GM21717 (cell line): ENCODE data around the gene UTY.

Source experiments
- ATAC-seq: cut with Tn5 transposase; IDR thresholded peaks from one replicate; pipeline ENCODE4 v1.9.1; 2021; ENCODE audit warnings: mild to moderate bottlenecking, moderate library complexity; ENCODE audit not compliant: unreplicated experiment

UTY gene

DNA sequence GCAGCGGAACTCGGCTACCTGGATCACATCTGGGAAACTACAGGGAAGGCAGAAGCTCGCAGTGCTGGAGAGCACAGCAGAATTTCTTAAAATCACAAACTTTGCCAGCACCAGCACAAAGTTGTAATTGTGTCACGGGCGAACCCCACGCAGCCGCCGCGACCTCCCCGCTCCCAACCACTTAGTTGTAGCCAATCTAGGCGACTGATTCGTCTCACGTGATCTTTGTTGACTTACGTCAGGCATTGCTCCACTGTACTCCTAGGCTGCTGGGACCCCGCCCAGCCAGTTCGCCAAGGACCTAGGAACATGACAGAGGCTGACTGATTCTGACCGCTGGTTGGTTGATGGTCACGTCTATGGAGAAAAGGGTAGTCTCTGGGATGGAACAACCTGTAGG lies at the start of gene UTY:
Gene UTY, minus strand, starts transcription at position 206 of the 400 bp plus-strand sequence. CDS start 368 bp downstream, outside the sequence.
- ATAC-seq, result no peak

DNA sequence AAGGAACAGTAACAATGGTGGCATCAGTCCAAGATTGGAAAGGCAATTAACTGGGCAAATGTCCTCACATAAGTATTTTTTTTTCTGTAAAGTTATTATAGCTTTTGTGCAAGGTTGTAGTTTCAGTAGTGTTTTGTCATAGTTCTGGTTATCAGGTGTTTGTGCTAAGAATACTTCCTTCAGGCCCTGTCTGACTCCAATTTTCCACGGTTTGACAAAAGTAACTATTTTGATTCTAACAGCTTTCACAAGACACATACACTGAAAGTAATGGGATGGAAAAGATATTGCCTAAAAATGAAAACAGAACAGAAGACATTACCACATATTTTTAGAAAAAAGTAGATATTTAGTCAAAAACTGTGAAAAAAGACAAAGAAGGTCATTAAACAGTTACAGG lies 40.6 kb upstream of the UTY start:
- no peak for ATAC-seq

DNA sequence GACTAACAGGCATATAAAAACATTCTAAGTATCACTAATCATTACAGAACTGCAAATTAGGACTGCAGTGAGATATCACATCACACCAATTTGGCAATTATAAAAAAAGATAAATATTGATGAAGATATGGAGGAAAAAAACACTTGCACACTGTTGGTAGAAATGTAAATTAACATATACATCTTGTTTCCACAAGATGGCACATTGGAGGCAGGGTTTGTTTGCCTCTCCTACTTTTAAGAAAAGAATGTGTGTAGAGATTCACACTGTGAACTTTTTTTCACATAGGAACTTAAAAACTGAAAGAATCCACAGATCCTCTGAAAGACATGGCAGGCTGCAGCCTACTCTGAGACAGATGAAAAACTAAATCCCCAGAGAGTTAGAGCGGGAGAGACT lies 21.4 kb upstream of the UTY start:
- no peak for ATAC-seq

DNA sequence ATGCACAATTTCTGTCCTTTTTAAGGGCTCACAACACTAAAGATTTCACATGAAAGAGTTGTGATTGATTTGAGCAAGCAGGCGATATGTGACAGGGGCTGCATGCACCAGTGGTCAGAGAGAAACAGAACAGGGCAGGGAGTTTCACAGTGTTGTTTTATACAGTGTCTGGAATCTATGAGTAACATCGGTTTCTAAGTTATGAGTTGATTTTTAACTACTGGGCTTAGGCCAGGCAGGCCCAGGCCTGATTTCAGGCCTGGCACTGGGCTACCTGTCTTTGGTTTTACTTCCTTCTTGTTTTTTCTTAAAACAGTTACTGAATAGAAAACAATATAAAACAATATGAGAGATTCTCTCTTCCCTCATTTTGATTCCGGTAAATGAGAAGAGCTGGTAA lies 13.9 kb upstream of the UTY start:
- no peak for ATAC-seq

DNA sequence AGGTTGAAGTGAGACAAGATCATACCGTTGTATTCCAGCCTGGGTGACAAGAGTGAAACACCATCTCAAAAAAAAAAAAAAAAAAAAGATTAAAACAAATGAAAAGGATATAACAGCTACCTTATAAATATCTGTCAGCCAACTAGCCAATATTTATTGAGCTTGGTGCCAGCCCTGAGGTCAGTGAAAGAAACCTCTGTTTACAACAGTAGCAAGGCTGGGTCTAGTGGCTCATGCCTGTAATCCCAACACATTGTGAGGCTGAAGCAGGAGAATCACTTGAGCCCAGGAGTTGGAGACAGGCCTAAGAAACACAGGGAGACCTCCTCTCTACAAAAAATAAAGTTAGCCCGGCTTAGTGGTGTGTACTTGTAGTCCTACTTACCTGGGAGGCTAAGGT lies 12.6 kb upstream of the UTY start:
- no peak for ATAC-seq

DNA sequence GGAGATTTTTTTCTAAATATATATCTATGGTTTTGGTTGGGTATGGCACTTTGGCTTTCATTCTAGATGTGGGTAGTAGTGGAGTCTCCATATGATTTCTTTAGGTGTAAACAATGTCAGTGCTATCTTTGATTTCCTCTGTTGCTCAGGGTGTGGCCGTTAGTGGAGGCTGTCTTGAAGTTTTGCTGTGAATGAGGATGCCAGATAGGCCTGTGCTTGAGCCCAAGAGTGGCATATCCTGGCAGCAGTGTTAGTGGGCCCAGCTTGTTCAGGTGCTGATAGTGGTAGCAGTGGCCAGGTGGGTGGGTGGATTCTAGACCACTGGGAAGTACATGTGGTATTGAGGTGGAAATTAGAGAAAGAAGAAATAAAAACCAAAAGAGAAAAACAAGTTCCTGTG lies 8.9 kb upstream of the UTY start:
- ATAC-seq, result no peak

DNA sequence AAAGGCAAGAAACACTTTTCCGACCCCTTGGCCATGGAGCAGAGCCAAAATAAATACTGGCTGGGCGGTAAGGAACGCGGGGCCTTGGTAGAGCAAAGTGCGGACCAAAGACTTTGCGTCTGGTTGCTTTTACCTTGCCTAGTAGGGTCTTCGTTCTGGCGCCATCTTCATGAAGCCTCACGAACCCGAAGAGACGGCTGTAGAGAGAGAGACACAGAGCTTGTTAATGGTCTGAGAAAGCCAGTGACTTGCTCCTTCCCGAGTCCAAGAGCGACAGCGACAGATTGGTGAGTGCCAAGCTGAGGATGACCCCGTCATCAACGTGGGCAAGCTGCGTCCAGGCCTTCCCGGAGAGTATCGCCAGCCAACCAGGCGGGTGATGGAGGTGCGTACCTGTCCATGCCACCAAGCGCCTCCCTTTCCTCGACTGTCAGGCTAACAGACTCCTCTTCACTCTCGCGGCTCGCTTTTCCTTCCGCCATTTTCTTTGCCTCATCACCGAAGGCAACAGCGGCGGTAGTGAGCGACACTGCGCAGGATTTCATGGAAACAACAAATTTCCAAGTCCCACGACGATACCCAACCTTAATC lies 617 bp downstream of the UTY start:
- no peak for ATAC-seq

DNA sequence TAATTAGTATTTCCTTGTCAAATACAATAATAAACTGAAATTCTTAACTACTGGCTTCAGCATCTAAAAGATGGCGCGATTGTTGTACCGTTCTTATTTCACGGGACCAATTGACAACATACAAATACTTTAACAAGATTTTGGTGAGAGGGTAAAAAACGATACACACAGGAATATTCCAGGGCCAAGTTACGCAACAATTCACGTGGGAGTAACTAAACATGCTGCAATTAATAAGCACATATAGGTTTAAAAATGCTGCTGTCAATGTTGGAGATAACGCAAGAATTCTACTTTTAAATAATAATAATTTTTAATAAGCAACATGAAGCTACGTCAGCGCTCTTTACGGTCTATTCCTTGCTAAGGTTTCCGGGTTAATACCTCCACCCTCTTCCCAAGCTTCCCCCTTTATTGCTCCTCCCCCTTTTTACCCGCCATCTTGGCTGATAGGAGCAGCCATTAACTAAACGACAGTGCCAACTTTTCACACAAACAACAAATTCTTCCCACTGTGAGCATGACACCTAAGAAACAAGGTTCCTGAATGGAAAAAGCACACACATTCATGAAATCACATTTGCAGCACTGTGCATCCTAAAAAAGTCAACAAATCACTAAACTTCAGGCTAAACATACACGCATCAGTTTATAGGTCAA lies 1.6 kb downstream of the UTY start:
- no peak for ATAC-seq

DNA sequence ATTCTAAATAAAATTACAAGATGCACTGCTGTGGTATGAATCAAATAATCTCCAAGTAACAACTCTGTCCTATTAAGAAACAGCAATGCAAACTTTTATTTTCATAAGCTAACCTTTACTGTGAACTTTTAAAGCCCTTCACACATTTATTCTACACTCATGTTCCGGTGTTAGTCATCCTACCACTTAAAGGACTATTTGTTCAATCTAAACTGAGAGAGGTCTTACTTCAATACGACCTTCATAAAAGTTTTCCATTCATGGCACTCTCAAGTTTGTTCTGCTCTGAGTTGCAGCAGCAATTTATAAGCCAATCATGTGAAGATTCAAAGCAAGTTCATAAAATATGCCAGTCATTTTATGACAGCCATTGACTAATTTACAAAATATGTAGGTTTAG lies 4.8 kb downstream of the UTY start:
- ATAC-seq, result no peak

DNA sequence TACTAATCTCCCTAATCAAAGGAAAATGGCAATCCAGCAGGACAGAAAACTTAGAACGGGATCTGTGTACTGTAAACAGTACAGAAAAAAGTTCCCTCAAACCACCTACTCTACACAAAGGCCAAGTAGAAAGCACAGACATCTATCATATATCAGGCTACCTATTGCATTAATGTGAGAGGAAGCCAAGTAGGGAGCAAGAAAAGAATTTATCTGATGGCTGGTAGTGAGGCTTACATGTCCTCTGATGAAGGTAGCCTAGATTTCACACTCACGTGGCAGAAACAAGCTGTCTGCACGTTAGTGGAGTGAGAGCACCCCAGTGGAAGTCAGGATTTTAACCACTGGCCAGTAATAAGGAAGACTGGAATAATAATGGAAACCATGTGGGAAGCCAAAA lies 28.3 kb downstream of the UTY start:
- no peak for ATAC-seq

DNA sequence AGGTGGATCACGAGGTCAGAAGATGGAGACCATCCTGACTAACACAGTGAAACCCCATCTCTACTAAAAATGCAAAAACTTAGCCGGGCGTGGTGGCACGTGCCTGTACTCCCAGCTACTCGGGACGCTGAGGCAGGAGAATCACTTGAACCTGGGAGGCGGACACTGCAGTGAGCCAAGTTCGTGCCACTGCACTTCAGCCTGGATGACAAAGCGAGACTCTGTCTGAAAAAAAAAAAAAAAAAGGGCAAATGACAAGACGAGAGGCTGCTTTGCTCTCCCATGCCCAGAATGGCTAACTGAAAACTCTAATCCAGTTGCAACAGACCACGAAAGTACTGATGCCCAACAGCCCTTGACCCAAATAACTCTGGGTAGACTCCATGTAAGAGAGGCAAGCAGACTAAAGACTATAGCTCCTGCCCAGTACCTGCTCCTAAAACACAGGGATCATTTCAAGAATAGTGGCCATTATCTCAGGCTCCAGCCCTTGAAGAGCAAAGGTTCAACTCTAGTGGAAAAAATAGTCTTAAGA lies 29.2 kb downstream of the UTY start:
- no peak for ATAC-seq

DNA sequence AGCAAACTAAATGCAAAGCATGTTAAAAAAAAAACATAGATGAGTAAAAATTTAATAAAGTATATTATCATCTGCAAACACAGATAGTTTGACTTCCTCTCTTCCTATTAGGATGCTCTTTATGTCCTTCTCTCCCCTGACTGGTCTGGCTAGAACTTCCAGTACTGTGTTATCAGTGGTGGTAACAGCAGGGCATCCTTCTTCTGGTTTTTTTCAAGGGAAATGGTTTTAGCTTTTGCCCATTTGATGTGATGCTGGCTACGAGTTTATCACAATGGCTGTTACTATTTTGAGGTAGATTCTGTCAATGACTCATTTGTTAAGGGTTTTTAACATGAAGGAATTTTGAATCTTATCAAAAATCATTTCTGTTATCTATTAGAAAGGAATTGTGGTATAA lies 34.3 kb downstream of the UTY start:
- ATAC-seq, result no peak

DNA sequence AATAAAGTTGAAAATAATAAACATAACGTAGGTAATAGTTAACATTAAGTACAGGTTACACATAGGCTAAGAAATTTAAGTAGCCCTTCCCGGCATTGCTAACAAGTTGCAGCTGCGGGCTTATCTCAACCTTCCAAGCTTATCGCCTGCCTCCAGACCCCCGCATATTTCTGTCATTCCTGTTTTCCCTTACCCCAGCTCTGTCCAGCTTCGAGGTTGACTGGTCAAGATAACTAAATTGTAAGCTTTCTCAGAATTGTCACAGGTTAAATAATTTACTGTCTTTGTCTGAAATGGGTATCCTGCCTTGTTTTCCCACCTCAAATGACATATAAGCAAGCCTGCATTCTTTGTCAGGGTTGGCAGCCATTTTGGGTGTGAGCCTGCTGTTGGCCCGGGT lies 36.7 kb downstream of the UTY start:
- ATAC-seq, result no peak

DNA sequence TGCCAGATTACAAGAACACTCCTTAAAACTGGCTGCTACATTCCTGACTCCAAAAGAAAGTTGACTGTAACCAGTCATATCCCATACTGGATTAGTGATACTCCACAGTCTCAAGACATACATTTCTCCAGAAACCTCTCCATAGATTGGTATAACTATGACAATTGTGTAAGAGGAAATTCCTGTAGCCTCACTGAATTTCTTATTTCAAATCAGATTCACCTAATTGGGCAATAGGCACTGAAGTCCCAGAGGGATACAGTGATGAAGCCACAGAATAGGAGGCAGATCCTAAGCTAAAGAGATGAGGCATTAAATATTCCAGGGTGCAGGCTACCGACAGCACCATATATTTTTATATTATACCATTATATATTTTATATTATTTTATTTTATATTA lies 39.0 kb downstream of the UTY start:
- ATAC-seq, result no peak

DNA sequence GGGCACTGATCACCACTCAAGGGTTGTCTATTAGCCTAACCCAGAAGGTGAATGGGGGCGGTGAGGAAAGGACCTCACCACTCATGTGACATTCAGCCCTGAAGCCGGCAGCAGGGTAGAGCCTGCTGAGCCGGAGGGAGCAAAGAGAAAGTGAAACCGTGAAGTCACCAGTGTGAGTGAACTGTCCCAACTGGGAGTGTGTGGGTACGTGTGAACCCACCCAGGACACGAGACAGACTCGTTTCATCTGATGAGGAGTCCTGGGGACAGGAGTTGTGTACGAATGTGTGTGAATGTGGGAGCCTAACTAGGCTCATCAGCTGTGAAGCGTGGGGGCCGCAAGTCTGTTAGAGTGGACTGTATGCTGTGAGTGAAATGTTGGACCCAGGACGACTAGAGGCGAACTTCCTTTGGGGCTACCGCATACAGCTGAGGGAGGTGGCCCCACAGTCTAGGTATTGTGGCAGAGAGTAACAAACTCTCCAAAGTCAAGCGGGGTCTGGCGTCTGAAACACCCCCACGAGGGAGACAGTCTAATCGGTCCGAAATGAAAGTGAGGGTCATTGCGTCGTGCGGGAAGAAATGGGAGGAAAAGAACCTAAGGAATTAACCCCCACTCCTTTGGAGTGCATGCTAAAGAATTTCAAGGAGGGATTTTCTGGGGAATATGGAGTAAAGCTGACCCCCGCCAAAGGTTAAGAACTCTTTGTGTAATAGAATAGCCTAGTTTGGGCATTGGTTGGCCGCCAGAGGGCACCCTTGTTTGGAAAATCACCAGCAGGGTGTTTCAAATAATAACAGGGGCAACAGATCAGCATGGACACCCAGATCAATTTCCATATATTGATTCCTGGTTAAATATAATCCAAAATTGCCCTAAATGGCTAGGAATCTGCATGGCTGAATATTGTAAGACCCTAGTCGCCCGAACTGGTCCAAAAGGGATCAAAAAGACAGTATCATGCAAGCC lies 43.6 kb downstream of the UTY start:
- no peak for ATAC-seq

DNA sequence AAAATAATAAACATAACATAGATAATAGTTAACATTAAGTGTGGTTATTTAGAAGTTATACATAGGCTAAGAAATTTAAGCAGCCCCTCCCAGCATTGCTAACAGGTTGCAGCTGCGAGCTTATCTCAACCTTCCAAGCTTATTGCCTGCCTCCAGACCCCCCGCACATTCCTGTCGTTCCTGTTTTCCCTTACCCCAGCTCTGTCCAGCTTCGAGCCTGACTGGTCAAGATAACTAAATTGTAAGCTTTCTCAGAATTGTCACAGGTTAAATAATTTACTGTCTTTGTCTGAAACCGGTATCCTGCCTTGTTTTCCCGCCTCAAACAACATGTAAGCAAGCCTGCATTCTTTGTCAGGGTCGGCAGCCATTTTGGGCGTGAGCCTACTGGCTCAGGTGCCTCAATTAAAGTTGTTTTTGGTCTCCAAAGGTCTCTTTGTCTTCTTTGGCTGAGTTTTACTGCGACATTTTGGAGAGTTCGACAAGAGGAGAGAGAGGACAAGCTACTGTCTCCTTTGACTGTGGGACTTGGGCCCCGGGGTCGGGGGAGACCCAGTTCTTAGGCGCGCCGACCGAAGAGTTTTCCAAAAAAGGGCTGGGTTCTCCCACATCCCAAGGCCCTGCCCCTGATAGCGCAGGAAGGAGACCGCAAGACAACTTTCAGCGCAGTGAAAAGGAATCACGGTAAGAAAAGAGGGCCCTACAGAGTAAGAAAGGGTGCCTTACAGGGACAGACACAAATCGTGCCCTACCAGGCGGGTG lies 44.4 kb downstream of the UTY start:
- ATAC-seq, result no peak

DNA sequence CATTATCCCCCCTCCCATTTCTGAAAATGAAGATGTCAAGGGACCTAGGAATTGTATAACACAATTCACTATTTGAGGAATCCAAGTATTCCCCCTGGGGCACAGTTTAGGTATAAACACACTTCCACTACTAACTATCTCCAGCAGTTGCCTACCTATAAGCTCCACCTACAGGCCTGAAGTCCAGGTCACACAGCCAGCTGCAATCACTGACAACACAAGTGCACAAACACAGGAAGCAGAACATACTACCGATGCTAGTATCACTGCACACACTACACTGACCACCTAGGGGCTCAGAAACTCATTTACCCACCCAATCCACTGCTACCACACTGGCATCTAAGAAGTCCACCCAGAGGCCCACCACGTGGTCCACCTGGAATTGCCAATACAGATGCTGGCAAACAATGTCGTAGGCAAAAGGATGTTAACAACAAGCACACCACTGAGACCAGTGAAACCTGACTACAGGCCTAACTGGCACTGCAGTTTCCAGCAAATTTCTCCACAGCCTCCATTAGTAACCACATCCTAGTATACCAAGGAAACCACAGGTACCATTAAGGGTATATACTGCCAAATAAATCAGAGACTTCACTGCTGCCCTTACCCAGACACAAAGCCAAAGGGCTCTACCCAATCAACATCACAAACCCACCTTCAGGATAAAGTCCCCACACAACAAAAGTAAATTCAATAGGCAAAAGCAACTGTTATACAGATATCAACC lies 47.4 kb downstream of the UTY start:
- no peak for ATAC-seq

DNA sequence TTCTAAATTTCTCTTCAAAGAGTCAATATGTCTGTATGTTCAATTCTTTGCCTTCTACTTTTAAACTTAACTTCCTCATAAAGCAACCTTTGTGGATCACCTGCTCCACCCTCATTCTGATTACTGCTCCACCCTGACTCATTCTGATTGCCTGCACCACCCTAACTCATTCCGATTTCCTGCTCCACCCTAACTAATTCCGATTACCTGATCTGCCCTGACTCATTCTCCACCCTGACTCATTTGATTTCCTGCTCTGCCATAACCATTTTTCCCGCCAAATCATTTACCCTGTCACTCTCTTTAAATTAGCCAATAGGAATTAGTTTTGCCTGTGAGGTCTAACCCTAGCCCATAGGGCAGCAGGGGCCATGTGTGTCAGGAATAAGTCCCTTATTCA lies 50.3 kb downstream of the UTY start:
- no peak for ATAC-seq

DNA sequence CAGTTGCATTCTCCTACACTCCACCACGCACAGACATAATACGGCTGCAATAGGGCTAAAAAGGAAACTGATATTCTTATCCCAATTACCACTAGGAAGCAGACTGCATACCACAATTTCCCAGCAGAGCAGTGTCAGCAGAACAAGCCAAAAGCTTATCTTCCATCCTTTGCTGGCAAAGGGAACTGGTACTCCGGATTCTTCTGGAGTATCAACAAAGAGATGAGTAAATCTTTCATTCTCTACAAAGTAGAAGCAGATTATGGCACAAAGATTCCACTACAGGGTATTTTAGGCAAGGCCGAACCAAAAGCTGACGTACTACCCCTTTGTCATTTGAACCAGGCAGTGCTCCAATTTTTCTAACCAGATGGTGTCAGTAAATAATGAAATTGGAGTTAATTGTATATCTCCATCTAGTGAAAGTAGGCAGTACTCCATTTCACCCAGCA lies 56.5 kb downstream of the UTY start:
- ATAC-seq, result no peak
